Measurements from ENCODE around the gene ING2. TPM values are rescaled to one million over a fixed set of nuclear protein-coding genes. Genes with fewer than 3 reads are reported as not detected.

Gene ING2
- total and polyA plus RNA-seq, 2 donors (not counting 1 experiment from before 2014, with no cell fraction given) = 7.8 to 10.0 TPM

DNA sequence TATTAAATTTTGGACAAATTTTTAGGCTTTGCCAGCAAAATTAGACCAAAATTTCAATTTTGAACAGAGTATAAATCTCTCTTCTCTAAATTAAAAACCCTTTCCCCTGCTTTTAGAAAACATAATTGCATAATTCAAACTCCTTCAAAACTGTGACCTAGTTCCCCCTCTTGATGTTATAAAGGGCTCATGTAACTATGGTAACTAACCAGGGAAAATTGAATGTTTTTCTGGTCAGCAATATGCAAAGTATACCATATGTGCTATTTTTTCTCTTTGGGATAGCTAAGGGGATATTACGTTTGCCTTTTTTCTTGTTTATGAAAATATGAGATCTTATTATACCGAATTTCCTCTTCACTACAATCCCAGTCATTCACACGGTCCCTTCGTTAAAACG lies 5.1 kb upstream of the ING2 start:
- no peak for ATAC-seq (ENCODE audit: low read depth)
- Mint-ChIP-seq H3K9me3 (ENCODE audit: insufficient read depth) (no peaks in the 10 kb centered on the region), H3K4me1 (peaks cover 10% of the 10 kb centered on the region), H3K27me3 (no peaks in the 10 kb centered on the region), H3K4me3 (no peak overlapping the region), H3K27ac (no peak overlapping the region)
- H3K9me3 ChIP-seq (ENCODE audit: control extremely low read depth in 1 of 3, control insufficient read depth in 2 of 3, insufficient read depth in 1 of 3, low read length in 2 of 3) = no peaks in the 10 kb centered on the region
- H3K27me3 ChIP-seq (replicated peaks in 1 of 4; ENCODE audit: control extremely low read depth in 1 of 4, control insufficient read depth in 3 of 4, insufficient read depth in 4 of 4, low read length in 3 of 4) = no peaks in the 10 kb centered on the region
- H3K79me2 ChIP-seq (ENCODE audit: control insufficient read depth, insufficient read depth, low read length) = peaks cover 11% of the 10 kb centered on the region
- H3K9ac ChIP-seq (ENCODE audit: low read length) = no peak overlapping the region
- CTCF ChIA-PET = interaction anchor here (0.6 to 1.2 kb wide), 2 partner anchors 16 to 35 kb away, joined by 3 read pairs; no protein-coding TSS in a partner anchor
- no peaks in the 10 kb centered on the region for H4K20me1 ChIP-seq (ENCODE audit: control insufficient read depth, insufficient read depth, low read length, poor library complexity, severe bottlenecking)
- no peak overlapping the region for H2AFZ ChIP-seq (ENCODE audit: insufficient read depth, low read depth, low read length, poor library complexity, severe bottlenecking)
- H3K4me2 ChIP-seq (replicated peaks; ENCODE audit: low read depth, low read length, poor library complexity, severe bottlenecking) = no peak overlapping the region
- H3K4me1 ChIP-seq (ENCODE audit: control insufficient read depth in 2 of 2, insufficient read depth in 2 of 2, low read length in 2 of 2) = peaks cover 6 to 7% of the 10 kb centered on the region in 2 donors
- DNase-seq = no peak
- no peak overlapping the region for H3K27ac ChIP-seq (ENCODE audit: low read length in 2 of 2)
- H3K36me3 ChIP-seq (replicated peaks in 1 of 2; ENCODE audit: control extremely low read depth in 1 of 2, control insufficient read depth in 1 of 2, extremely low read depth in 1 of 2, insufficient read depth in 2 of 2, low read length in 1 of 2) = no peaks in the 10 kb centered on the region
- no peak overlapping the region for H3K4me3 ChIP-seq (ENCODE audit: control extremely low read depth in 1 of 5, extremely low read depth in 1 of 5, insufficient read depth in 1 of 5, low read depth in 2 of 5, low read length in 4 of 5)
- intact Hi-C loops (cut with micrococcal nuclease) = loop anchor here (5.0 to 10.0 kb wide), 4 partner anchors 915 to 1925 kb away; partner anchors contain the start of genes CENPU, SLC25A4 and UFSP2
- TF ChIP-seq EZH2 (IDR thresholded peaks at IDR 0.05; ENCODE audit: borderline replicate concordance, insufficient read depth, low read depth, low read length, poor library complexity, severe bottlenecking) = no peak
- TF ChIP-seq, protein P1, sequence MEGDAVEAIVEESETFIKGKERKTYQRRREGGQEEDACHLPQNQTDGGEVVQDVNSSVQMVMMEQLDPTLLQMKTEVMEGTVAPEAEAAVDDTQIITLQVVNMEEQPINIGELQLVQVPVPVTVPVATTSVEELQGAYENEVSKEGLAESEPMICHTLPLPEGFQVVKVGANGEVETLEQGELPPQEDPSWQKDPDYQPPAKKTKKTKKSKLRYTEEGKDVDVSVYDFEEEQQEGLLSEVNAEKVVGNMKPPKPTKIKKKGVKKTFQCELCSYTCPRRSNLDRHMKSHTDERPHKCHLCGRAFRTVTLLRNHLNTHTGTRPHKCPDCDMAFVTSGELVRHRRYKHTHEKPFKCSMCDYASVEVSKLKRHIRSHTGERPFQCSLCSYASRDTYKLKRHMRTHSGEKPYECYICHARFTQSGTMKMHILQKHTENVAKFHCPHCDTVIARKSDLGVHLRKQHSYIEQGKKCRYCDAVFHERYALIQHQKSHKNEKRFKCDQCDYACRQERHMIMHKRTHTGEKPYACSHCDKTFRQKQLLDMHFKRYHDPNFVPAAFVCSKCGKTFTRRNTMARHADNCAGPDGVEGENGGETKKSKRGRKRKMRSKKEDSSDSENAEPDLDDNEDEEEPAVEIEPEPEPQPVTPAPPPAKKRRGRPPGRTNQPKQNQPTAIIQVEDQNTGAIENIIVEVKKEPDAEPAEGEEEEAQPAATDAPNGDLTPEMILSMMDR (IDR thresholded peaks at IDR 0.05) = no peak
- WGBS (ENCODE audit: insufficient coverage) = no CpG with 5 or more reads among the region's 5 CpGs
- POLR2A ChIA-PET = no interaction called here

DNA sequence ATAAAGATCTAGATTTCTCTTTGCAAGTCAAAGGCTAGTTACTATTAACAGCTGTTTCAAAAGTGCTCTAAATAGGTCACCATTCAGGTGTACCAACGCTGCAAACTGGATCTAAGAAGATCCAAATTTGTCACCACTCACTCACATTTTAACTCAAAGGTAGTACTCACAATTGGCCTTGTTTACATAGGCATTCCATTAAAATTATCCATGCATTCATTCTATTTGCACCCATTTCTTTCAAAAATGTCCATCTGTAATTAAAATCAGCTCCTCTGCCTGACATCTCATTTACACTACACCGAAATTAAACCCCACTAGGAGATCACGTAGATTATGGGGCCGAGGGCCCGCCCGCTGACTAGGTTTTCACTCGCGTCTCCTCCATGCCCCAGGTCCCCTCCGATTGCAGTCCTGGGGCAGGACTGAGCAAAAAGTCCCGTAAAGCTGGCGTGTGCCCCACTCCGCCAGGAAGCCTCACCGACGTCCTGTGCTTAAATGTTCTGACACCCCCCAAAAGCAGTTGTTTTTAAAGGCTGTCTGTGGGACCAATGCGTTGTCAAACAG lies 1.3 kb upstream of the ING2 start:
- H3K9me3 Mint-ChIP-seq (ENCODE audit: insufficient read depth) = no peaks in the 10 kb centered on the region
- Histone ChIP-seq H3K4me1 (ENCODE audit: control insufficient read depth in 2 of 2, insufficient read depth in 2 of 2, low read length in 2 of 2) (peaks cover 7 to 10% of the 10 kb centered on the region in 2 donors), H3K9me3 (ENCODE audit: control extremely low read depth in 1 of 3, control insufficient read depth in 2 of 3, insufficient read depth in 1 of 3, low read length in 2 of 3) (no peaks in the 10 kb centered on the region), H3K4me2 (replicated peaks; ENCODE audit: low read depth, low read length, poor library complexity, severe bottlenecking) (peak overlapping the region; percentile 81), H3K27me3 (replicated peaks in 1 of 4; ENCODE audit: control extremely low read depth in 1 of 4, control insufficient read depth in 3 of 4, insufficient read depth in 4 of 4, low read length in 3 of 4) (no peaks in the 10 kb centered on the region), H2AFZ (ENCODE audit: insufficient read depth, low read depth, low read length, poor library complexity, severe bottlenecking) (peak overlapping the region; percentile 96), H3K27ac (ENCODE audit: low read length in 2 of 2) (peak overlapping the region; percentile 74 to 97), H3K4me3 (ENCODE audit: control extremely low read depth in 1 of 5, extremely low read depth in 1 of 5, insufficient read depth in 1 of 5, low read depth in 2 of 5, low read length in 4 of 5) (peak overlapping the region; percentile 72 to 99 (median 85)), H4K20me1 (ENCODE audit: control insufficient read depth, insufficient read depth, low read length, poor library complexity, severe bottlenecking) (no peaks in the 10 kb centered on the region), H3K9ac (ENCODE audit: low read length) (peak overlapping the region; percentile 95), H3K36me3 (replicated peaks in 1 of 2; ENCODE audit: control extremely low read depth in 1 of 2, control insufficient read depth in 1 of 2, extremely low read depth in 1 of 2, insufficient read depth in 2 of 2, low read length in 1 of 2) (no peaks in the 10 kb centered on the region), H3K79me2 (ENCODE audit: control insufficient read depth, insufficient read depth, low read length) (peaks cover 19% of the 10 kb centered on the region)
- no peak for TF ChIP-seq EZH2 (IDR thresholded peaks at IDR 0.05; ENCODE audit: borderline replicate concordance, insufficient read depth, low read depth, low read length, poor library complexity, severe bottlenecking)
- TF ChIP-seq, protein P1 (IDR thresholded peaks at IDR 0.05) = no peak
- intact Hi-C loops (cut with micrococcal nuclease) = loop anchor here (1.0 to 10.0 kb wide), 11 partner anchors 31 to 1921 kb away; partner anchors contain the start of genes CDKN2AIP, CENPU, RWDD4 and SLC25A4
- H3K4me1 Mint-ChIP-seq = peaks cover 14% of the 10 kb centered on the region
- 0% methylated on average over 15 of the region's 15 CpGs for WGBS (ENCODE audit: insufficient coverage)
- DNase-seq (no peak), ATAC-seq (ENCODE audit: low read depth) (no peak)
- ChIA-PET CTCF (interaction anchor here (0.9 to 3.3 kb wide), 4 partner anchors 32 to 99 kb away, joined by 3 to 10 read pairs (median 4); partner anchors contain the start of gene CDKN2AIP), POLR2A (interaction anchor here (0.6 to 3.2 kb wide), 3 partner anchors 58 to 895 kb away, joined by 3 to 15 read pairs (median 3); partner anchors contain the start of gene CDKN2AIP)
- no peaks in the 10 kb centered on the region for H3K27me3 Mint-ChIP-seq
- H3K4me3 Mint-ChIP-seq = peak overlapping the region; percentile 78
- peak overlapping the region; percentile 92 for H3K27ac Mint-ChIP-seq

All from B cell (primary cell).